Endothelial cell (in vitro differentiated cells): ENCODE results near the gene MMRN1. TPM values are rescaled to one million over a fixed set of nuclear protein-coding genes. Genes with fewer than 3 reads are reported as not detected.

Experiments
- DNase-seq: peaks from one replicate; pipeline ENCODE4 v3.0.0; 2021; ENCODE audit warnings: low spot score
- H3K27ac Mint-ChIP-seq: one replicate; pipeline ENCODE4 v1.8.0; 2021; ENCODE audit warnings: mixed read lengths, inconsistent platforms; ENCODE audit not compliant: unreplicated experiment
- H3K27me3 Mint-ChIP-seq: one replicate; pipeline ENCODE4 v1.8.0; 2021; ENCODE audit warnings: mild to moderate bottlenecking, moderate library complexity, mixed read lengths, inconsistent platforms; ENCODE audit not compliant: unreplicated experiment
- H3K36me3 Mint-ChIP-seq: one replicate; pipeline ENCODE4 v1.8.0; 2021; ENCODE audit warnings: mild to moderate bottlenecking, low read depth, mixed read lengths, inconsistent platforms; ENCODE audit not compliant: unreplicated experiment
- H3K4me1 Mint-ChIP-seq: one replicate; pipeline ENCODE4 v1.8.0; 2021; ENCODE audit warnings: mild to moderate bottlenecking, mixed read lengths, inconsistent platforms; ENCODE audit not compliant: unreplicated experiment
- H3K4me3 Mint-ChIP-seq: one replicate; pipeline ENCODE4 v1.8.0; 2021; ENCODE audit warnings: mild to moderate bottlenecking, mixed read lengths, inconsistent platforms; ENCODE audit not compliant: unreplicated experiment
- H3K9me3 Mint-ChIP-seq: one replicate; pipeline ENCODE4 v1.8.0; 2021; ENCODE audit warnings: mixed read lengths, inconsistent platforms; ENCODE audit not compliant: unreplicated experiment
- CTCF ChIP-seq: fragments of 200-600 bp; sonication (generic); IDR thresholded peaks from one replicate; pipeline ENCODE4 v1.5.0; 2021; ENCODE audit warnings: antibody characterized with exemption; ENCODE audit not compliant: unreplicated experiment
- total RNA-seq: library from RNA; stranded (reverse); fragmentation: NEBNext Ultra II Directional; extraction: Animal tissue kit (Norgen Biotek cat#: 25700); gene quantifications from one replicate; pipeline ENCODE4 v1.2.1, GENCODE V29; 2021; ENCODE audit not compliant: unreplicated experiment

The MMRN1 gene
- total RNA-seq, 1 donor from 2014 or later, result 304 TPM

- H3K27ac Mint-ChIP-seq, result no peak overlapping the region
- DNase-seq, result no peak
- no peak for TF ChIP-seq CTCF
- H3K4me3 Mint-ChIP-seq, result no peak overlapping the region
- no peaks in the 10 kb centered on the region for H3K36me3 Mint-ChIP-seq
- peaks cover 13% of the 10 kb centered on the region for H3K4me1 Mint-ChIP-seq
- no peaks in the 10 kb centered on the region for H3K9me3 Mint-ChIP-seq
- no peaks in the 10 kb centered on the region for H3K27me3 Mint-ChIP-seq
Observed at GRCh38 chr4:89995006-89995405, 100.4 kb downstream of the MMRN1 start.

GRCh38 chr4:89995814-89996213 is 101.2 kb downstream of the MMRN1 start:
- no peak for TF ChIP-seq CTCF
- peaks cover 13% of the 10 kb centered on the region for H3K4me1 Mint-ChIP-seq
- no peak for DNase-seq
- H3K27ac Mint-ChIP-seq, result no peak overlapping the region
- H3K27me3 Mint-ChIP-seq, result no peaks in the 10 kb centered on the region
- H3K9me3 Mint-ChIP-seq, result no peaks in the 10 kb centered on the region
- H3K4me3 Mint-ChIP-seq, result no peak overlapping the region
- no peaks in the 10 kb centered on the region for H3K36me3 Mint-ChIP-seq

DNA sequence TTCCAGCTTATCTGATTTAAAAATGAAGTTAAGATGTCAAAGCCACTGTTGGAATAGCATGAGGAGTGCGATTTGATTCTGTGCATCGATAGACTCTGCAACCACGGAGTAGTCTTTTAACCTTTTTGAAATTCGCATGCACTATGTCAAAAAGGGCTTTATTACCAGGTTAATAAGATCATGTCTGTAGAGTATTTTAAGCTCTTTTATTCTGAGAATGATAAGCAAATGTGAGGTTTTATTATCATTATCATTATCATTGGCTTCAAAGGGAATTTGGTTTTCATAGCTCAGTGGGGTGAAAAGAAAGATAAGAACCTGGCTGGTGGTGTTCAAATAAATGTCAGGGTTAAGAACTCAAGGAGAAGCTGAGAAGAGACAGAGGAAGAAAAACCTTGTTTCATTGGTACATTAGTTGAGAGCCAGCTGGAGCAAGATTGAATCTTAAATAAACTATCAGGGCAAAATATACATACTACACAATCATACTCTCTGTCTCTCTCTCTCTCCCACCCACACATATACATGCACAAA is 102.6 kb downstream of the MMRN1 start:
- no peak for DNase-seq
- no peaks in the 10 kb centered on the region for H3K27me3 Mint-ChIP-seq
- H3K9me3 Mint-ChIP-seq, result no peaks in the 10 kb centered on the region
- TF ChIP-seq CTCF, result no peak
- peaks cover 18% of the 10 kb centered on the region for H3K4me1 Mint-ChIP-seq
- no peak overlapping the region for H3K4me3 Mint-ChIP-seq
- no peaks in the 10 kb centered on the region for H3K36me3 Mint-ChIP-seq
- no peak overlapping the region for H3K27ac Mint-ChIP-seq

GRCh38 chr4:89998469-89999011 is 103.9 kb downstream of the MMRN1 start:
- DNase-seq, result no peak
- Mint-ChIP-seq H3K36me3 (no peaks in the 10 kb centered on the region), H3K9me3 (no peaks in the 10 kb centered on the region), H3K4me3 (no peak overlapping the region), H3K27me3 (no peaks in the 10 kb centered on the region), H3K27ac (peak overlapping the region; percentile 32), H3K4me1 (peaks cover 31% of the 10 kb centered on the region)
- no peak for TF ChIP-seq CTCF

GRCh38 chr4:90001023-90001422 is 106.4 kb downstream of the MMRN1 start:
- Mint-ChIP-seq H3K4me3 (no peak overlapping the region), H3K27me3 (no peaks in the 10 kb centered on the region), H3K9me3 (no peaks in the 10 kb centered on the region), H3K27ac (no peak overlapping the region), H3K36me3 (no peaks in the 10 kb centered on the region), H3K4me1 (peaks cover 32% of the 10 kb centered on the region)
- no peak for TF ChIP-seq CTCF
- DNase-seq, result no peak
